CMK (cell line): ENCODE data around the gene HRC.

Experiments
- DNase-seq: peaks from one replicate; pipeline ENCODE4 v3.0.0-alpha.2; 2010; ENCODE audit warnings: low read depth

HRC gene

DNA sequence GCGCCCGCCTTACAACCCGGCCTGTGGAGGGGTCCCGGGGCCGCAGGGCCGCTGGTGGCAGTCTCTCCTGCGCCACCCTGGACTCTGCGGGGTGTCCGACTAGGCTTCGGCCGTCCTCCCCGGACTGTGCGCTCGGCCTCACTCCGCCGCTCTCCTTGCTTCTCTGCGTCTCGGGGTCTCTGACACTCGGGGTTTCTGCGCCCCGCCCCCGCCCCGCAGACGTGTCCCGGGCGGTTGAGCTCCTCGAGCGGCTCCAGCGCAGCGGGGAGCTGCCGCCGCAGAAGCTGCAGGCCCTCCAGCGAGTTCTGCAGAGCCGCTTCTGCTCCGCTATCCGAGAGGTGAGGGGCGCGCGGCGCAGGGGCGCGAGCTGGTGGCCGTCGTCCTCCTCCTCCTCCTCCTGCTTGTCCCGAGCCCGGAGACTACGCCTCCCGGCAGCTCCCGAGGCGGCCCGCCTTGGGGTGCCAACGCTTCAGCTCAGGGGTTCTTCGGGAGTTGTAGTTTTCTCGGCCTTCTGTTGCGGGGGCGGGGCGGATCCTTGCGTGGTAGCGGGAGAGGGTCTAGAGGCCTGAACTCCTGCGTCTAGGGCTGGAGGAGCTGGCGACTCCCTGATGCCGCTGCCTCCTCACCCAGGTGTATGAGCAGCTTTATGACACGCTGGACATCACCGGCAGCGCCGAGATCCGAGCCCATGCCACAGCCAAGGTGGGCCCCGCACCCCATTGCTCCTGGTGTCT is 40.4 kb downstream of the HRC start:
- DNase-seq = no peak

DNA sequence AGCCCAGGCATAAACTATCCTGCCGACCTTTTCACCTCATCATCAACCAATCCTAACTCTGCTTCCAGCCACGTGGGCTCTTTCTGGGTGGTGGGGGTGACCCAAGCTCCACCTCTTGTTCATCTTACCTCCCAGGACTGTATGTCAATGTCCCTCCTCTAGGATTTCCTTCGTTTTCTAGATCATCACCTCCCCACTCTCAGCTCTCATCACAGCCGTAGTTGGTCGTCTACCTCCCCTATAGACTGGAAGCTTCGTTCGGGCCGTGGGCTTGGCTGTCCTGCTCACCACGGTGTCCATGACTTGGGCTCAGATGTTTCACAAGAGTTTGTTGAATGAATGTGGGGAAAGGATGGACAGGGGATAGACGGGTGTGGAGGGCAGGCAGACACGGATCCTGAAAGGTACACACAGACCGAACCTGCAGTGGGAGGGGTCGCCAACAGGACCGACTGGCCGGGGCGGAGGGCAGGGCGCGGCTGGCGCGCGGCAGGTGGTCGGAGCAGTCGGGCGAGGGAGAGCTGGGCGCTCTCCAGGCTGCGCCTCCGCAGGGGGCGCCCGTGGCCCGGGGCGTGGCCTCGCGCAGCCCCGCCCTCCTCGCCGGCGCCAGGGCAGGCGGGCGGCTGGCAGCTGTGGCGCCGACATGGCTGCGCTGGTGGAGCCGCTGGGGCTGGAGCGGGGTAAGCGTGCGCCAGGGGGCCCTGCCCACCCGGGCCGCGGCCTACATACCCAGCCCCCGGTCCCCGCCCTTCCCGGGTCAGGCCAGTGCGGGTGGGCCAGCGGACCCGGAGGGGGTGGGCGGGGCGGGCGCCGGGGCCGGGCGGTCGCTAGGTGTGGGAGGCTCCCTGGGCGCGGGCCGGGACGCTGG is 41.2 kb downstream of the HRC start, which contains the start of gene LIN7B:
Gene LIN7B (plus strand): TSS at position 609 of the 868 bp plus-strand sequence. CDS start 35 bp downstream, at position 644.
- peak; percentile 68 for DNase-seq

DNA sequence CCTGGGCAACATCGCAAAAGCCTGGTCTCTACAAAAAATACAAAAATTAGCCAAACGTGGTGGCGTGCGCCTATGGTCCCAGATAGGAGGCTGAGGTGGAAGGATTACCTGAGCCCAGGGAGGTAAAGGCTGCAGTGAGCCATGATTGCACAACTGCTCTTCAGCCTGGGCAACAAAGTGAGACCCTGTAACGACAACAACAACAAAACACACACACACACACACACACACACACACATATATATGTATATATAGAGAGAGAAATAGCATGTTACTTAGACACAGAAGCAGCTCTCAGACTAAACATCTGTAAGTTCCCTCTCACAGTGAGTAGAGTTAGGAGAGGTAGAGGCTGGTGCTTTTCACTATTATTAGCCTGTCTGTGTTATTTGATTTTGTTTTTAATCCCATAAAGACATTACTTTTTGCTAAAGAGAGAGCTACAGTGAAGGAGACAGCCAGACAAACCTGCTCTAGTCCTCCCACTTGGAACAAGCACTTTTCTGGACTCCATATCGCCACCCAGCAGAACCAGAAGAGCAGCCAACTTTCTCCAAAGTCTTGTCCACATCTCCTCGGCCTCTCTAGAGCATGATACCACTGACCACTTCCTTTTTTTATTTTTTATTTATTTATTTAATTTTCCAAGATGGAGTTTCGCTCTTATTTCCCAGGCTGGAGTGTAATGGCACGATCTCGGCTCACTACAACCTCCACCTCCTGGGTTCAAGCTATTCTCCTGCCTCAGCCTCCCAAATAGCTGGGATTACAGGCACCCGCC is 43.8 kb downstream of the HRC start:
- no peak for DNase-seq

DNA sequence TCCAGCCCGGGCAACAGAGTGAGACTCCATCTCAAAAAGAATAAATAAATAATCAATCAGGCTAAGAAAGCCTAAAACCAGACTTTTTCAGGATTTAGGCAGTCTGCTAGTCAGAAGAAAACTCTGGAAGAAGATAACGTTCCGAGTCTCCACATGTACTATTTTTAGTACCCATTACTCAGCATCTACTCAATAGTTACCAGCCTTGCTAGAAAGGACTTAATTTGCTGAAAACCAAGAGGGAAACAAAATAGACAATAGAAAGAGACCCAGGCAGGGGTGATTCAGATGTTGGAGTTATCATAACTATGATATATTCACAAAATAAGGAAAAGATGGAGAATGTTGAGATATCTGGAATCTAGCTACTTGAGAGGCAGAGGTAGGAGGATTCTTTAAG is 44.6 kb downstream of the HRC start:
- DNase-seq = no peak

DNA sequence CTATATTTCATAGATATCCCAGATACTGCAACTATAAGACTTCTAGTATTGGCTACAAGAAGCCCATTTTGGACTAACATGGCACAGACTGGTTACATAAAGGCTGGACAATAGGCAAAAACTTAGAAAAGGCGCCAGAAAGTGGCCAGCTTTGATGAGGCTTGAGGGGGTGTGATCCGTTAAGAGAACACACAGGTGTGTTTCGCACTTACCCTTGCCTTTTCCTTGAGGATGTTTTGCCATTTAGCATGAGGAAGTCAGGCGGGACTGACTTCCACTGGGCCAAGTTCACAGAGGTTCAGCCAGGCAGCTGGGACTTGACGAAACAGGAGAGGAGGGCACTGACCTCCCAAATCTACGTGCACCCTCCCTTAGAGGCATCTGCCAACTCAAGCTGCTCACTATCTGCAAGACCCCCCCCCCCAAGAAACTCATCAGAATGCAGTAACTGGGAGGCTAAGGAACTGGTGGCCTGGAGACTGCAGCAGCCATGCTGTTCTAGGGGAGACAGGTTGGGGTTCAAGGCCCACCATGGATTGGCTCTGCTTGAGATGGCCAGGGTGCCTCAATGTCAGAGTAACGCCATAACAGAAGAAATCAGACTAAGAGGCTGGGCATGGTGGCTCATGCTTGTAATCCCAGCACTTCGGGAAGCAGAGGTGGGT is 45.5 kb downstream of the HRC start:
- no peak for DNase-seq

DNA sequence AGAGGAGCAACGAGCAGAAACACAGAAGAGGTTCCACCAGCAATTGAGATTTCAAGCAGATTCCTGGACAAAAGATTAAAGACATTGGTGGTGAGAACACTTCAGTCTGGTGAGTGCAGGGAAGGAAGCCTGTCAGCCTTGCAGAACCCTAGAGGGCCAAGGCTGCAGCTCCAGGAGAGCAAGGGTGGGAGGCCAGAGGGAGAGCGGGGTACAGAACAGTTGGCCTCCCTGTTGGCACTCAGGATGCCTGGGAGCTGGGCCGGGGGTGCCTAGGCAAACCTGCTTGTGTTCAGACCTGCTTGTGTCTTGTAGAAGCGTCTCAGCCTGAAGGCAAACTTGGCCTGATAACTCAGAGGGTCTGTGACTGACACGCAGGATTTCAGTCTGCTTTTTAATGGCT is 46.1 kb downstream of the HRC start:
- no peak for DNase-seq

DNA sequence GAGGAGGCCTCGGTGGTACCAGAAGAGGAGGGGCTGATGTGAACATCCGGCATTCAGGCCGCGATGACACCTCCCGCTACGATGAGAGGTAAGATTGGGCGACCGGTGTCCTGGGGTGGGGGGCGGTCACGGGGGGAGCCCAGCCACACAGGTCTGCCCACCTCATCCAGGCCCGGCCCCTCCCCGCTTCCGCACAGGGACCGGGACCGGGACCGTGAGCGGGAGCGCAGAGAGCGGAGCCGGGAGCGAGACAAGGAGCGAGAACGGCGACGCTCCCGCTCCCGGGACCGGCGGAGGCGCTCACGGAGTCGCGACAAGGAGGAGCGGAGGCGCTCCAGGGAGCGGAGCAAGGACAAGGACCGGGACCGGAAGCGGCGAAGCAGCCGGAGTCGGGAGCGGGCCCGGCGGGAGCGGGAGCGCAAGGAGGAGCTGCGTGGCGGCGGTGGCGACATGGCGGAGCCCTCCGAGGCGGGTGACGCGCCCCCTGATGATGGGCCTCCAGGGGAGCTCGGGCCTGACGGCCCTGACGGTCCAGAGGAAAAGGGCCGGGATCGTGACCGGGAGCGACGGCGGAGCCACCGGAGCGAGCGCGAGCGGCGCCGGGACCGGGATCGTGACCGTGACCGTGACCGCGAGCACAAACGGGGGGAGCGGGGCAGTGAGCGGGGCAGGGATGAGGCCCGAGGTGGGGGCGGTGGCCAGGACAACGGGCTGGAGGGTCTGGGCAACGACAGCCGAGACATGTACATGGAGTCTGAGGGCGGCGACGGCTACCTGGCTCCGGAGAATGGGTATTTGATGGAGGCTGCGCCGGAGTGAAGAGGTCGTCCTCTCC is 47.4 kb downstream of the HRC start:
- DNase-seq = no peak

DNA sequence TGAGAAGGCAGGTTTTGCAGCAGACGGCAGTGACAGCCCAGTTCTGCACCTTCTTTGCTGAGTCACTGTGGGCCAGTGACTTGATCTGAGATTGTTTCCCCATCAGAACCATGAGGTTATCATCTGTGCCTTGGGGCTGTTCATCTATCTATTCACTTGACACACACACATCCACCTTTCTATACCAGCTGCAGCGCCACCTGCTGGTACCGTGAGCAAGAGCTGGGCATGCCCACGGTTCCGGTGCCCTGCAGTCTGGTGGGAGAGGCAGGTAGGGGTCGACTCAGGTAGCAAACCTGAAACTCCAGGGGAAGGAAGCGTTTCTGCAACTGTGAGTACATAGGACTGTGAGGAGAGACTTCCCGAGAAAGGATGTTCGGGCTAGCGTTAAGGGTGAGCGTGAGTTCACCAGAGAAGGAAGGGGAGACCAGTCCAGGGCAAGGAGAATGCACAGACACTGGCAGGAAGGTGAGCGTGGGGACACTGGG is 48.5 kb downstream of the HRC start:
- no peak for DNase-seq

DNA sequence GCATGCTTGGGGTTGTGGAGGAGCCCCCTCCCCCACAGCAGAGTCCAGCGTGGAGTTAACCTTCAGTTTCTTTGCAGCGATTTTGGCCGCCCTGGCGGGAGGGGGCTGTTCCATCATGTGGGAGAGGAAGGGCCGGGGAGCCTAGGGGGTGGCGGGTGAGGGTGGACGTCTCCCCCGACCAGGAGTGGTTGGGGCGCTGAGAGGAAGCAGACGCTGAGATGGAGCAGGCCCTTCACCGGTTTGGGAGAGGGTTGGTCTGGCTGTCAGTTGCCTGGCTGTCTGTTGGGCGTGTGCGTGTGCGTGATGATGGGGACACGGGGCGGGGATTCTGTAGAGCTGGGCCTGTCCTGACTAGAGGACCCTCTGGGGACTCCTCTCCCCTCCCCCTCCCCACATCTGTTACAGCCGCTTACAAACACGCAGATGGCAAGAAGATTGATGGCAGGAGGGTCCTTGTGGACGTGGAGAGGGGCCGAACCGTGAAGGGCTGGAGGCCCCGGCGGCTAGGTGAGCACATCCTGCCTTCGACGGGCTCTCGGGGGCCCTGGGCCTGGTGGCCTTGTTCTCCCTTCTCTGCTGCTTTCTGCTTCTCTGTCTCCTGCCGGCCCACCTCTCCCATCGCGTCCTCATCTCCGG is 50.8 kb downstream of the HRC start:
- no peak for DNase-seq

DNA sequence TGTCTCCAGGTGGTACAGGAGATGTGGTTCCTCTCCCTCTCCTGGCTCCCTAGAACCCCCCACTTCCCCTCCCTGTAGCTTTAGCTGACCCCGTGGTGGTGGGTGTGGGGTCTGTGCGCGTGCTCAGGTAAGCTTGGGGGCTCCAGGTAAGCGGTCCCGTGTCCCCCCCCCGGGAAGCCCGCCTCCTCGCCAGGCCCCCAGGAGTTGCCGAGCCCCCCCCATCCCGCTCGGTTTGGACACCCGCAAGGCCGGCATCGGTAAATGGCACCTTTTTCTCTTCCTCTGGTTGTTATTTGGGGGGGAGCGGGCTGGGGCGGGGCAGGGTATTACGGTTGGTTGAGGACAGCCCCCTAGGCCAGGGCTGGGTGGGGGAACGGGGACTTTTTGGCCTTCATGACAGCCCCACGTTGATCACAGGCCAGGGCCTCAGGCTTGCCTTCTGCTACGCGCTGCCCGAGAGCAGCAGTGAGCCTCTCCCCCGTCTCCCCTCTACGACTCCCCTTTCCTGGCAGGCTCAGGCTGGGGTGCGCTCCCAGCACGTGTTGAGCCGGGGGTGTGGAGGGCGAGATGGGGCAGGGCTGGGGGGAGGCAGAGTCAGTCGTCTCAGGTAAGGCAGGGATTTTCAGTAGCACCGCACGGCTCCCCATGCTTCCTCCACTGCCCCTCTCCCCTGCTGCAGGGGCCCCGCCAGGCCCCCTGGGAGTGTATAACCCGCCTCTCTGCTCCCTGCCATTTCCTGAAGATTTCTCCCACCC is 51.7 kb downstream of the HRC start:
- no peak for DNase-seq

DNA sequence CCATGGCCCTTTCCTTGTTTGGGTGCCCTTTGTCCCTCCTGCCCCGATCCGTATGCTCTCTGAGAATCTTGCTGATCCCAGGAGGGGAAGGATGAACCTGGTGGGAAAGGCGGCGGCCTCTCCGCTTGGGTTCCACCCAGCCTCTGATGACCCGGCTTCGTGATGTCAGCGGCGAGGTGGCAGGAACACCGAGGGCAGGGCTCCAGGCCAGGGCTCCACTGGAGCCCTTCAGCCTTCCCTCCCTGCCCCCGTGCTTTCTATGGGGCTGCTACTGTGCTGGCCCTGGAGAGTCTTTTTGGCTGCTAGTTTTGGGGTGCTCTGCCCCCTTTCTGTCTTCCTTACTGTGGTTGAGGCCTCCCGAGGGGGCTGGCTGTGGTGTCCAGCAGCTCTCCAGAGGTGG is 52.9 kb downstream of the HRC start:
- DNase-seq = no peak
